ENCODE data around the gene SLC17A7. TPM values are rescaled to one million over a fixed set of nuclear protein-coding genes. Genes with fewer than 3 reads are reported as not detected.

Gene SLC17A7
- total and polyA plus RNA-seq, 9 of the 15 experiments (the other 6 are each of a cell fraction or from before 2014, with no cell fraction given): 1.1 to 15.7 (median 2.4) TPM

DNA sequence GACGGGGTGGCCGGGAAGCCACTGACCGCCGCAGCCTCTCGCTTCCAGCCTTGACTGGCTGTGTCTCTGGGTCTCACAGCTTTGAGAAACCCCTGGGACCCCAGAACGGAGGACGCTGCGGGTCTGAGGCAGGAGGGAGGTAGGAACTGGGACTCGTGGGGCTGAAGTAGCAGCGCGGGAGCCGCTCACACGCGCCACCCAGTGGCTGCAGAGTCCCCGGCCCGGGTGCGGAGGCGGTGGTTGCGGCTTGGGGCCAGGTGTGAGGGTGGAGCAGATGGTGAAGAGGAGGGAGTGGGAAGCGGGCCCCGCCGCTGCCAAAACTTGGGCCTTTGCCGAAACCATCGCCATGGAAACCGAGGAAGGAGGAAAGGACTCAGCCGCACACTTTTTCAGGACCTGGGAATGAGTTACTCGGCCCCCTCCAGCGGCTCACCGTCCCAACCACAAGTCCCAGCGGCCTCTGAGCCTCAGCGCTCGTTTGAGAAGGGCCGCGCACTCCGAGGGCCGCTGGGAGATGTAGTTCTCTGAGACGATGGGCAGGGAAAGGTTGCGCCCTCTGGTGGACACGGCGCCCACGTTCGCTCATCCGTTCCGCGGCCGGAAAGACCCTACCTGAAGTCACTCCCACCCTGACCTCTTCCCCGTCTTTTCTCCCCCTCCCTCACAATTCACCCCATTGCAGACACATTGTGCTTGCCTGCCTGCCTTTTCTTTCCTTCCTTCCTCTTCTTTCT is 2.2 kb upstream of the SLC17A7 start (continued):
- TF ChIP-seq, protein P1, sequence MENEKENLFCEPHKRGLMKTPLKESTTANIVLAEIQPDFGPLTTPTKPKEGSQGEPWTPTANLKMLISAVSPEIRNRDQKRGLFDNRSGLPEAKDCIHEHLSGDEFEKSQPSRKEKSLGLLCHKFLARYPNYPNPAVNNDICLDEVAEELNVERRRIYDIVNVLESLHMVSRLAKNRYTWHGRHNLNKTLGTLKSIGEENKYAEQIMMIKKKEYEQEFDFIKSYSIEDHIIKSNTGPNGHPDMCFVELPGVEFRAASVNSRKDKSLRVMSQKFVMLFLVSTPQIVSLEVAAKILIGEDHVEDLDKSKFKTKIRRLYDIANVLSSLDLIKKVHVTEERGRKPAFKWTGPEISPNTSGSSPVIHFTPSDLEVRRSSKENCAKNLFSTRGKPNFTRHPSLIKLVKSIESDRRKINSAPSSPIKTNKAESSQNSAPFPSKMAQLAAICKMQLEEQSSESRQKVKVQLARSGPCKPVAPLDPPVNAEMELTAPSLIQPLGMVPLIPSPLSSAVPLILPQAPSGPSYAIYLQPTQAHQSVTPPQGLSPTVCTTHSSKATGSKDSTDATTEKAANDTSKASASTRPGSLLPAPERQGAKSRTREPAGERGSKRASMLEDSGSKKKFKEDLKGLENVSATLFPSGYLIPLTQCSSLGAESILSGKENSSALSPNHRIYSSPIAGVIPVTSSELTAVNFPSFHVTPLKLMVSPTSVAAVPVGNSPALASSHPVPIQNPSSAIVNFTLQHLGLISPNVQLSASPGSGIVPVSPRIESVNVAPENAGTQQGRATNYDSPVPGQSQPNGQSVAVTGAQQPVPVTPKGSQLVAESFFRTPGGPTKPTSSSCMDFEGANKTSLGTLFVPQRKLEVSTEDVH (IDR thresholded peaks at IDR 0.05; ENCODE audit: low read depth, partially characterized antibody): peak; percentile 55
- TF ChIP-seq NCOA1 (IDR thresholded peaks at IDR 0.05; ENCODE audit: low read depth) (0 out of 2 replicates have a peak, but pooled peaks have one; percentile 8), HDAC8 (tag; IDR thresholded peaks at IDR 0.05) (peak; percentile 63; the same call in 1 of the 2 replicates), ELF2 (CRISPR knock-in tag; IDR thresholded peaks at IDR 0.05) (peak; percentile 53; the same call in 1 of the 2 replicates), ETV6 (IDR thresholded peaks at IDR 0.05; ENCODE audit: borderline replicate concordance in 1 of 2, low read depth in 2 of 2, low read length in 1 of 2) (0 out of 4 replicates have a peak, but pooled peaks of 1 of the 2 experiments have one; percentile 25), ETV6 (CRISPR knock-in tag; IDR thresholded peaks at IDR 0.05; ENCODE audit: borderline replicate concordance) (no peak), ZNF282 (CRISPR knock-in tag; IDR thresholded peaks at IDR 0.05) (peak; percentile 68; the same call in 1 of the 2 replicates), ZBTB40 (IDR thresholded peaks at IDR 0.05) (peak; percentile 74; the same call in 1 of the 2 replicates), ZBTB40 (CRISPR knock-in tag; IDR thresholded peaks at IDR 0.05) (no peak), NR2C1 (IDR thresholded peaks at IDR 0.05) (peak; percentile 70), NR2C1 (tag; IDR thresholded peaks at IDR 0.05) (peak; percentile 83), MAFK (IDR thresholded peaks at IDR 0.05; ENCODE audit: low read length) (no peak)
- TF ChIP-seq, protein P2, sequence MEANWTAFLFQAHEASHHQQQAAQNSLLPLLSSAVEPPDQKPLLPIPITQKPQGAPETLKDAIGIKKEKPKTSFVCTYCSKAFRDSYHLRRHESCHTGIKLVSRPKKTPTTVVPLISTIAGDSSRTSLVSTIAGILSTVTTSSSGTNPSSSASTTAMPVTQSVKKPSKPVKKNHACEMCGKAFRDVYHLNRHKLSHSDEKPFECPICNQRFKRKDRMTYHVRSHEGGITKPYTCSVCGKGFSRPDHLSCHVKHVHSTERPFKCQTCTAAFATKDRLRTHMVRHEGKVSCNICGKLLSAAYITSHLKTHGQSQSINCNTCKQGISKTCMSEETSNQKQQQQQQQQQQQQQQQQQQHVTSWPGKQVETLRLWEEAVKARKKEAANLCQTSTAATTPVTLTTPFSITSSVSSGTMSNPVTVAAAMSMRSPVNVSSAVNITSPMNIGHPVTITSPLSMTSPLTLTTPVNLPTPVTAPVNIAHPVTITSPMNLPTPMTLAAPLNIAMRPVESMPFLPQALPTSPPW (CRISPR knock-in tag; IDR thresholded peaks at IDR 0.05): peak; percentile 59
